ENCODE data around the gene ANO2.
"Not testable (repeated sequence)": the region's sequence is repeated elsewhere in the genome, so short reads cannot be mapped to it uniquely, and the experiment has no call there.

ANO2 gene

GRCh38 chr12:5537771-5538170 is 407.3 kb downstream of the ANO2 start:
- no peak for DNase-seq (ENCODE audit: low read depth)
- in situ Hi-C loops (cut with HindIII; ENCODE audit: low sequenced_read_pairs), result no loop called here
- TF ChIP-seq, protein P1, sequence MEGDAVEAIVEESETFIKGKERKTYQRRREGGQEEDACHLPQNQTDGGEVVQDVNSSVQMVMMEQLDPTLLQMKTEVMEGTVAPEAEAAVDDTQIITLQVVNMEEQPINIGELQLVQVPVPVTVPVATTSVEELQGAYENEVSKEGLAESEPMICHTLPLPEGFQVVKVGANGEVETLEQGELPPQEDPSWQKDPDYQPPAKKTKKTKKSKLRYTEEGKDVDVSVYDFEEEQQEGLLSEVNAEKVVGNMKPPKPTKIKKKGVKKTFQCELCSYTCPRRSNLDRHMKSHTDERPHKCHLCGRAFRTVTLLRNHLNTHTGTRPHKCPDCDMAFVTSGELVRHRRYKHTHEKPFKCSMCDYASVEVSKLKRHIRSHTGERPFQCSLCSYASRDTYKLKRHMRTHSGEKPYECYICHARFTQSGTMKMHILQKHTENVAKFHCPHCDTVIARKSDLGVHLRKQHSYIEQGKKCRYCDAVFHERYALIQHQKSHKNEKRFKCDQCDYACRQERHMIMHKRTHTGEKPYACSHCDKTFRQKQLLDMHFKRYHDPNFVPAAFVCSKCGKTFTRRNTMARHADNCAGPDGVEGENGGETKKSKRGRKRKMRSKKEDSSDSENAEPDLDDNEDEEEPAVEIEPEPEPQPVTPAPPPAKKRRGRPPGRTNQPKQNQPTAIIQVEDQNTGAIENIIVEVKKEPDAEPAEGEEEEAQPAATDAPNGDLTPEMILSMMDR (IDR thresholded peaks at IDR 0.05; ENCODE audit: low read depth, low read length, missing control alignments), result no peak

GRCh38 chr12:5537026-5537615 is 407.9 kb downstream of the ANO2 start:
- H3K4me3 ChIP-seq (ENCODE audit: low read depth, low read length); in situ Hi-C loops (cut with HindIII; ENCODE audit: low sequenced_read_pairs); DNase-seq (ENCODE audit: low read depth): not testable (repeated sequence)

More at GRCh38 chr12:5537771-5538170, 407.3 kb downstream of the ANO2 start:
- H3K4me3 ChIP-seq (ENCODE audit: low read depth, low read length), result no peak overlapping the region

DNA sequence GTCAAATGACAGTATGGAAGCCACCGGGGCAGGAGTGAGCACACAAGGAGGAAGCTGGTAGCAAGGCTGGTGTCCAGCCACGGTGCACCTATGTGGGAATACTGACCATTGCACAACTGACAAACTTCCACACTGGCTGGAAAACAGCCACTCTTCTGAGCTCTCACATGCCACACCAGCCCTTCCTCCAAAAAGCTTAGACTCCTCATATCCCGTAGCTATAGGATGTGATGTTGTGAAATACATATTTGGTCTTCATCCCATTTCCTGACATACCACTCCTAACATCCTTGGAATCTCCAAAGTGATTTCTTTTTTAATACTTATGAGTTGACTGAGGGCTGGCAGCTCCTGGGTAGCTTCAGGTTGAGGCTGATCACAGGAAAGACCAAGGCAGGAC is 409.5 kb downstream of the ANO2 start:
- no peak for DNase-seq (ENCODE audit: low read depth)
- TF ChIP-seq, protein P1 (IDR thresholded peaks at IDR 0.05; ENCODE audit: low read depth, low read length, missing control alignments), result no peak
- in situ Hi-C loops (cut with HindIII; ENCODE audit: low sequenced_read_pairs), result no loop called here
- H3K4me3 ChIP-seq (ENCODE audit: low read depth, low read length), result no peak overlapping the region

GRCh38 chr12:5534426-5535199 is 410.4 kb downstream of the ANO2 start:
- TF ChIP-seq, protein P1 (IDR thresholded peaks at IDR 0.05; ENCODE audit: low read depth, low read length, missing control alignments), result no peak
- in situ Hi-C loops (cut with HindIII; ENCODE audit: low sequenced_read_pairs), result no loop called here
- DNase-seq (ENCODE audit: low read depth), result no peak
- no peak overlapping the region for H3K4me3 ChIP-seq (ENCODE audit: low read depth, low read length)

- in situ Hi-C loops (cut with HindIII; ENCODE audit: low sequenced_read_pairs), result no loop called here
- no peak for DNase-seq (ENCODE audit: low read depth)
- TF ChIP-seq, protein P1 (IDR thresholded peaks at IDR 0.05; ENCODE audit: low read depth, low read length, missing control alignments), result no peak
- H3K4me3 ChIP-seq (ENCODE audit: low read depth, low read length), result no peak overlapping the region
These were observed 411.7 kb downstream of the ANO2 start for GRCh38 chr12:5533368-5533767.

DNA sequence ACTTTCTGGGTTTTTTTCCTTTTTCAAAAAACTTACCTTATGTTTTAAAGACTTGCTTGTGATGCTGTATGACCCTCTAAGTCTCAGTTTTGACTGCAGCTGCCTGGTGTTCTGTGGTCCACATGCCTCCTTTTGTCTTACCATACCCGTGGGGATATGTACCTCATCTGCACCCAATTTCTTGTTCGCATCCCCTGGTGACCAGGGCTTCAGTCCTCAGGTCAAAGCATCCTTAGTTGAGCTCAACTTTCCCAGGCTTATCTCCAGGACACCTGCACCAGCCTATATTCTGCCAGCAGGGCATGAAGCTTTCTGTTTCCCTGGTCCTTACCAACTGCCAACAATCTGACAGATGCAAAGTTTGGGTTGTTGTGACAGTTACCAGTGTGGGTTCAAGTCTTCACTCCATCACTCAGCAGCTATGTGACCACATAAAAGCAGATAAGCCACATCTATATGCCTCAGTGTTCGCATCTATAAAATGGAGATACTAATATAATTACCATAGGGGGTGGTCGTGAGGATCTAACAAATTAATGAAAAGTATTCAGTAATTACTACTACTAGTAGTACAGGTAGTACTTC is 419.2 kb downstream of the ANO2 start:
- TF ChIP-seq, protein P1 (IDR thresholded peaks at IDR 0.05; ENCODE audit: low read depth, low read length, missing control alignments), result no peak
- in situ Hi-C loops (cut with HindIII; ENCODE audit: low sequenced_read_pairs), result no loop called here
- no peak overlapping the region for H3K4me3 ChIP-seq (ENCODE audit: low read depth, low read length)
- DNase-seq (ENCODE audit: low read depth), result no peak

Data from astrocyte of the cerebellum (primary cell).